Glomerular visceral epithelial cell (primary cell): ENCODE measurements around the gene CCL7.

ENCODE experiments used
- DNase-seq: peaks from one replicate; pipeline ENCODE4 v3.0.0-alpha.2; 2016; ENCODE audit errors: extremely low spot score

Gene CCL7

DNA sequence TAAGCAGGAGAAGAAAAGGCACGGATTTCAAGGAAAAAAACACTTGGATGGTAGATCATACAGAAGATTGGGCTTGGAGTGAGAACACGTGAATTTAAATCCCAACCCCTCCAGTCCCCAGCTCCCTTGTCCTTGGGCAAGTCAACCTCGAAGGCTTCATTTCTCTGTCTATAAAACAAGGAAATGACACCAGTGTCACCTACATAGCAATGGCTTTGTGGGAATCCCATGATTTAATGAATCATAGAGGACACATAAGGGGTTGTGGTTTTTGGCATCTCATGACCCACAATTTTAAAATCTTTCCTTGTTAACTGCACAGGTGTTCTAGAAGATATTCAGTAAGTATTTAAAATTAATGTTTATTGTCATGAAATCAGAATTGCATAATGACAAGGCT is 23.1 kb upstream of the CCL7 start:
- DNase-seq = no peak

DNA sequence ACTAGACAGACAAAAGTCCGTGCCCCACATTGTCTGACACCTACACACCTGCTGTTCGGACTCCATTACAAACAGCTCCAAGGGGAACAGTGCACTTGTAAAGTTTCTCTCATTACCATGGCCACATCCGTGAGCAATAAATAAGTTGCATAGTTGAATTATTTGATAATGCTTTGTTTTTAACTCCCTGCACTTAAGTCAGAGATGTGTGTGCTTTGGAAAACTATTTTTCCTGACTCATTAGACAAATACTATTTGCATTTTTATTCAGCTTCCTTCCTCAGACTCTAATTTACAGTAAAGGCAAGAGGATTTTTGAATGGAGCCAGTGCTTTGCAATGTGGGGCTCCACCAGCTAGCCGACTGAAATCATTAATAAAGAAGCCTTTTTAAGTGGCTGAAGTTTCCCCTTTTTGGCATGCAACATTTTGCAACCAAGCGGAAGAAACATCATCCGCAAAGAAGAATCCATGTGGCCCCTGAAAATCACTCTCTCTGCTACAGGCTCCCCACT is 21.5 kb upstream of the CCL7 start:
- peak; percentile 61 for DNase-seq

DNA sequence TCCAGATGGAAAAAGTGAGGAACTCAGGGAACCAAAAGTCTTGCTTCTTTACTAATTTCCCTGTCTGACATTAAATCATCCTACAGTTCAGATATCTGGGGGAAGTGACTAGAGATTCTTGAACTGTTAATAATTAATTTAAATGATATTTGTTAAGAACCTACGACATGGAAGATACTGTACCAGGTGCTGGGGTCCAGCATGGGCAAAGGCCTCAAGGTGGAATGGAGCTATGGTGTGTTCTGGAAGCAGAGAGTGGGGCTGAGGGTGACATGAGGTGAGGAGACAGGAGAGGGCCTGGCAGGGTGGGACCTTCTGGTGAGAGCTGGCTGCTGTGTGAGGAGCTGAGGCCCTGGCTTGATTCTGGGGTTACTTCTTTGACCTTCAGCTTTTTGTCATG is 21.0 kb upstream of the CCL7 start:
- DNase-seq = no peak

DNA sequence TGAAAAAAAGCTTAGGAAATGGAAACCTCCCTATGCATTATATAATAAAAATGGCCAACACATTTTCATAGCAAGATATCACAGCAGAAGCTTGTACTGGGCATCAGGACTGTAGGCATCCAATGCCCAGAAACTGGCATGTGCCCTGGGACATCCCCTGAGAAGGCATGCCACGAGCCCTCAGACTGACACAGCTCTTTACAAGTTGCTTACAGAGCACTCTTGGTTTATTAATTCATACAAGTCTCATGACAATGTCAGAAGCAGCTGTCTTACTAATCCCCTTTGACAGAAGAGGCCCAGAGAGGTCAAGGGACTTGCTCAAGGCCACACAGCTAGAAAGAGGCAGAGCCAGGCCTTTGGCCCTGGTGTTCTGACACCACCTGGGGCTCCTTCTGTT is 20.5 kb upstream of the CCL7 start:
- DNase-seq = no peak

DNA sequence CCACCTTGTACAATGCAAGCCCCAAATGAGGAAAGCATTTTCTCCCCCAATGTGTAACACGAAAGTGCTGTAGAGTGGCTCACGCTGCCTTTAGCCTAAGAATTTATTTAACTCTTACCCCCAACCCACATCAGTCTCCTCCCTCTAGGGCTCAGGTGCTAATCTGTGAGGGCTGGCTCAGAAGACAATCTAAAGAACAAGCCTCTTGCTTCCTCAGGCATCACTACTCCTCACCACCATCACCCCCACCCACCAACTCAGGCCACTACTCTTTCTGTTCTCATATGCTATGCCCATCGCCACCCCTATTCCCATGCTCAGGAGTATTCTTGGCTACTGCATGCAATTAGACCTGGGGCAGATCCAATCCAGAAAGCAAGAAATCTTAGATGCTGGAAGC is 18.8 kb upstream of the CCL7 start:
- DNase-seq = no peak

DNA sequence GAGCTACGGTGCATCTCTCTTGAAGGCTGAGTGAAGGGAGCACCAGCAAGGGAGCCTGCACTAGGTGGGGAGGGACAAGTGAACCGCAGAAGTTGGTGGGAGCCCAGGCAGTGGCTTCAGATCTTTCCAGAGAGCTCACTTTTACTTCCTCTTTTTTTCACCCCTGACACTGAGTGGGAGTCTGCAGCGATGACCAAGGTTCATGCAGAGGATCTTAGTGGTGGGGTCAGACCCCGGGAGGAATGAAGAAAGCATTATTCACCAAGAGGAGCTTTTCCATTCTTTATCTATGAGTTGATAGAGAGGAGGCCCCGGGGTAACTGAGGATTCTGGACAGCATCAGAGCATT is 18.0 kb upstream of the CCL7 start:
- DNase-seq = no peak

DNA sequence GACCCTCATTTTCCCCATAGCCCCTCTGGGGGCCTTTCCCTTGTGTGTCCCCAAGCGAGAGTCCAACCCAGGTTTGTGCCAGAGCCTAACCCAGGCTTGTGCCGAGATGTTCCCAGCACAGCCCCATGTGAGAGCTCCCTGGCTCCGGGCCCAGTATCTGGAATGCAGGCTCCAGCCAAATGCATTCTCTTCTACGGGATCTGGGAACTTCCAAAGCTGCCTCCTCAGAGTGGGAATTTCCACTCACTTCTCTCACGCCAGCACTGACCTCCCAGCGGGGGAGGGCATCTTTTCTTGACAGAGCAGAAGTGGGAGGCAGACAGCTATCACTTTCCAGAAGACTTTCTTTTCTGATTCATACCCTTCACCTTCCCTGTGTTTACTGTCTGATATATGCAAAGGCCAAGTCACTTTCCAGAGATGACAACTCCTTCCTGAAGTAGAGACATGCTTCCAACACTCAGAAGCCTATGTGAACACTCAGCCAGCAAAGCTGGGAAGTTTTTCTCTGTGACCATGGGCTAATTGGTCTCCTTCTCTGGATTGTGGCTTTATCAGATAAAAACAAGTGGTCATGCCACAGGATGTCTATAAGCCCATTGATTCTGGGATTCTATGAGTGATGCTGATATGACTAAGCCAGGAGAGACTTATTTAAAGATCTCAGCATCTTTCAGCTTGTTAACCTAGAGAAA is 17.4 kb upstream of the CCL7 start:
- DNase-seq = peak; percentile 93

DNA sequence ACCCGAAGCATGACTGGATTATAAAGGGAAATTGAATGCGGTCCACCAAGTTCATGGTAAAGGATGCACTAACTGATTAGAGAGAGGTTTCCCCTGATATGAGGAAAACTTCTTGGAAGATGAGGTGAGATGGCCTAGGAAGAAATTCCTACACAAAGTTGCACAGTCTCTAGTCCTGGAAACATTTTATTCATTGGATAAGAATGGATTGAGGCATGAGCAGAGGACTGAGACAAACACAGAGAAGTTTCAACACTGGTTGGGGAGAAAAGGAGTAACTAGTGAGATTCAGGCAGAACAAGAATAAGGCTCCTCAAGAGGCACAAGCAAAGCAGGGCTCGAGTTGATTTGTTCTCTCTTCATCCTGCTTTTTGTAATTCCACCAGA is 16.9 kb upstream of the CCL7 start:
- DNase-seq = no peak

DNA sequence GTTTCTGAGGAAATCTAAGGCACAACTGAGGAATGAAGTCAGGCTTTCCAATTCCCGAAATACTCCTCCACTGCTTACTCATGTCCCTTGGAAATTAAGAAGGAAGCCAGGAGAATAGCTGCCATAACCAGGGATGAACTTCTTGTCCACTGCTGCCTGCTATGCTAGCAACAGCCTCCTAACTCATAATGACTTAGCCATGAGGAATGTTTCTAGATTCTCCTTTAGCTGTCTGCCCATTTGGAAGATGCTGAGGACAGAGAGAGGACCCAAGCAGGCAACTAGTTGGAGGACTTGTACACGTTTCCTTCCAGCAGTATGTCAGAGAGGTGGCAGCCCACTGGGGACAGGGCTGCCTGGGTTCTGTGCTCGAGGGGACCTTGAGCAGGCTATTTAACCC is 15.9 kb upstream of the CCL7 start:
- peak; percentile 52 for DNase-seq

DNA sequence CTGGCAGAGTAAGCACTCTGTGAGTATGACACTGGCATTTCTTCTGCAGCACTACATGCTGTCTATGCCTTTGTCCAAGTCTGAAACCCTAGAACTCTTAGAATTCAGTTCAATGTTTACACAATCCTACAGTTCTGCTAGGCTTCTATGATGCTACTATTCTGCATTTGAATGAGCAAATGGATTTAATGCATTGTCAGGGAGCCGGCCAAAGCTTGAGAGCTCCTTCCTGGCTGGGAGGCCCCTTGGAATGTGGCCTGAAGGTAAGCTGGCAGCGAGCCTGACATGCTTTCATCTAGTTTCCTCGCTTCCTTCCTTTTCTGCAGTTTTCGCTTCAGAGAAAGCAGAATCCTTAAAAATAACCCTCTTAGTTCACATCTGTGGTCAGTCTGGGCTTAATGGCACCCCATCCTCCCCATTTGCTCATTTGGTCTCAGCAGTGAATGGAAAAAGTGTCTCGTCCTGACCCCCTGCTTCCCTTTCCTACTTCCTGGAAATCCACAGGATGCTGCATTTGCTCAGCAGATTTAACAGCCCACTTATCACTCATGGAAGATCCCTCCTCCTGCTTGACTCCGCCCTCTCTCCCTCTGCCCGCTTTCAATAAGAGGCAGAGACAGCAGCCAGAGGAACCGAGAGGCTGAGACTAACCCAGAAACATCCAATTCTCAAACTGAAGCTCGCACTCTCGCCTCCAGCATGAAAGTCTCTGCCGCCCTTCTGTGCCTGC is 15.2 kb upstream of the CCL7 start, which contains the start of gene CCL2:
TSS of gene CCL2 (plus strand) at position 635 of the 730 bp plus-strand sequence. CDS start at position 700, 65 bp downstream.
- peak; percentile 76 for DNase-seq

DNA sequence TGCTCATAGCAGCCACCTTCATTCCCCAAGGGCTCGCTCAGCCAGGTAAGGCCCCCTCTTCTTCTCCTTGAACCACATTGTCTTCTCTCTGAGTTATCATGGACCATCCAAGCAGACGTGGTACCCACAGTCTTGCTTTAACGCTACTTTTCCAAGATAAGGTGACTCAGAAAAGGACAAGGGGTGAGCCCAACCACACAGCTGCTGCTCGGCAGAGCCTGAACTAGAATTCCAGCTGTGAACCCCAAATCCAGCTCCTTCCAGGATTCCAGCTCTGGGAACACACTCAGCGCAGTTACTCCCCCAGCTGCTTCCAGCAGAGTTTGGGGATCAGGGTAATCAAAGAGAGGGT is 14.7 kb upstream of the CCL7 start:
- no peak for DNase-seq

DNA sequence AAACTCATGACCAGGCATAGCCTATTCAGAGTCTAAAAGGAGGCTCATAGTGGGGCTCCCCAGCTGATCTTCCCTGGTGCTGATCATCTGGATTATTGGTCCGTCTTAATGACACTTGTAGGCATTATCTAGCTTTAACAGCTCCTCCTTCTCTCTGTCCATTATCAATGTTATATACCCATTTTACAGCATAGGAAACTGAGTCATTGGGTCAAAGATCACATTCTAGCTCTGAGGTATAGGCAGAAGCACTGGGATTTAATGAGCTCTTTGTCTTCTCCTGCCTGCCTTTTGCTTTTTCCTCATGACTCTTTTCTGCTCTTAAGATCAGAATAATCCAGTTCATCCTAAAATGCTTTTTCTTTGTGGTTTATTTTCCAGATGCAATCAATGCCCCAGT is 14.2 kb upstream of the CCL7 start:
- DNase-seq = no peak

DNA sequence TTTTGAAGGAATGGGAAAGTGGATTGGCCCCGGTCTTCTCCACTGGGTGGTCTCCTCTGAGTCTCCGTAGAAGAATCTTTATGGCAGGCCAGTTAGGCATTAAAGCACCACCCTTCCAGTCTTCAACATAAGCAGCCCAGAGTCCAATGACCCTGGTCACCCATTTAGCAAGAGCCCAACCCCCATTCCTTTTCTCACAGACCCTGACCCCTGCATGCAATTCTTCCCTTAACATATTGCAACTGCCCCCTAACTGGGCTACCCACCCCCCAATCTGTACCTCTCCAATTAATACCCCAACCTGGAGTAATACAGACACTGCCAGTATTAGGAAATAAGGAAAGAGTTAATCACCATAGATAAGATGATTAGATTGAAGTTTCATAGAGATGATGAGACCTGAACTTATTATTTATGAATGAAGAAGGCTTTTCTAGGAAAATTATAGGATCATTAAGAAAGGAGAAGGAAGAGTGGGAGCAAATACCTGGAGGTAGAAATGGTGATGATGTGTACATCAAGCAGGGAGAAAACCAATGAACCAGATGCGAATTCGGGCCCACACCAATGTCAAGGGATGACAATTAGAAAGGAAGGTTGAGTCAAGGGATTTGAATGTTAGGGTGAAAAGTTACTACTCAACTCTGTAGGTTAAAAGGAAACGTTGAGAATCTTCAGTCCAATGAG is 12.6 kb upstream of the CCL7 start:
- no peak for DNase-seq

DNA sequence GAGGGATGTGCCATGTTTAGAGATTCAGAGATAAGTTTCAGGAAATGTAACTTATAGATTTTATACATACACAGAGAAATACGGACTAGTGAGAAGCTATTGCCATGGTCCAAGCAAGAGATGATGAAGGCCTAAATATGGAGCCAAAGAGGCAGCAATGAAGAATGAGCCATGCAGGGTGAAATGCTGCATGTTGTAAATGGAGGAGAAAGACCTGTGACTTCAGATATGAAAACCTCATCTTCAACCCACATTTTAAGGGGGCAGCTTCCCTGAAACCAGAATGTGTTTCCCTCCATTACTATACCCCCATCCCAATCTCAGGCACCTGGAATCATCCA is 12.1 kb upstream of the CCL7 start:
- no peak for DNase-seq

DNA sequence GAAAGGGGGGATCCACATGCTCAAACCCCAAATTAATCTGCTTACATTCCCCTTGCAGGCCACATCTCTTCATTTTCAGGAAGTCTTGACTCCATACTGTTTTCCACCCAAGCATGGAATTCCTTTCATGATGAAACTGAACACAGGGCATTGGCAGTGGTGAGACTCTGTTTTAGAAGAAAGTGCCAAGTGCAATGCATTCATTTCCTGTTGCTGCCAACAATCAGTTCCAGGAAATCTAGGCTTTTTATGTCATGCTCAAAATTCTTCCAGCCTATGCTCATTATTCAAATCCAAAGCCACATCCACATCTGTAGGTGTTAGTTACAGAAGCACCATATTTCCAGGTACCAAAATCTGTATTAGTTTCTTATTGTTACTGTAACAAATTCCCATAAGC is 10.9 kb upstream of the CCL7 start:
- no peak for DNase-seq

DNA sequence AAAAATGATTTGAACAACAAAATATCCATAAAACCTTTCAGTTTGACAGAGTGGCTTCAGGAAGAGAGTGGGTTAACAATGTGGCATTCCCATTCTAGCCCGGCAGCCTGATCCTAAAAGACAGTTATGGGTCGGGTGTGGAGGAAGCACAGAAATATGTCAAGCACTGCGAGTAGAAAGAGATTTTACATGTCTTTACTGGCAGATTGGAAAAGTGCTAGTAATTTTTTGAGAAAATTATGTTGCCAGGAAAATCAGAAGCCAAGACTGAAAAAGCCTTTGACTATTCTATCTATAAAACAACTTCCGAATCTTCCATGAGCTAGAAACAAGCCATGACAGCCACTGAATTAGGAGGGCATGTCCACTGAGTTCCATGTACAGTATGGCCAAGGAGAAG is 9.2 kb upstream of the CCL7 start:
- no peak for DNase-seq

DNA sequence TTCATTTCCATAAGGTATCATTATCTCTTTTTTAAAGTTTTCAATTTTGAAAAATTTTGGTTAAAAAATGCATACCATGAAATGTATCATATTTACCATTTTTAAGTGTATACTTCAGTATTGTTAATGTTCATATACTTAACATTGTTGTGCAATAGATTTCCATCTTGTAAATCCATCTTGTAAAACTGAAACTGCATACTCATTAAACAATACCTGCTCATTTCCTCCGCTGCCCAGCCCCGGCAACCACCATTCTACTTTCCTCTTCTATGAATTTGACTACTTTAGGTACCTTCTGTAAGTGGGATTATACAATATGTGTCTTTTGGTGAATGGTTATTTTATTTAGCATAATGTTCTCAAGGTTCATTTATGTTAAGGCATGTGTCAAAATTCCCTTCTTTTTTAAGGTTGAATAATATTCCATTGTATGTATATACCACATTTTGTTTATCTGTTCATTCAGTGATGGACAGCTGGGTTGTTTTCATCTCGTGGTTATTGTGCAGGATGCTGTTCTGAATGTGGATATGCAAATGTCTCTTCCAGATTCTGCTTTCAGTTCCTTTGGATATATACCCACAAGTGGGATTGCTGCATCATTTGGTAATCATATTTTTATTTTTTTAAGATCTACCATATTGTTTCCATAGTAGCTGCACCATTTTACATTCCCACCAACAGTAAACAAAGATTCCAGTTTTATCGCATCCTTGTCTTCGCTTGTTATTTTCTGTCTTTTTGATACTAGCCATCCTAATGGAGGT is 8.3 kb upstream of the CCL7 start:
- DNase-seq = no peak

DNA sequence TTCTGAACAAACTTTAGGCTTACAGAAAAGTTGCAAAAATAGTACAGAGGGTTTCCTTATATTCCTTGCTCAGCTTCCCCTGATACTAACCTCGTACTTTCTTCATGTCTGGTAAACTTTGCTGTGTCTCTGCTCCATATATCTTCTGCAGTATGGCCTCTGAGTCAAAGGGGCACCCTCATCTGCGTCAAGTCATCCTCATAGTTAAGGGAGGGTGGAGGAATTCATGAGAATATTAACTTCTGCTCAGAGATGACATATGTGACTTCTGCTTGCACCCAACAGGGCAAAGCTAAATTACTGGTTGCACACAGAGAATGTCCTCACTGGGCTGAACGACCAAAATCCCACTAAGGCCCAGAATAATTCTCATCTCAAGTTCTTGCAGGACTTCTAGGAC is 4.3 kb upstream of the CCL7 start:
- no peak for DNase-seq

DNA sequence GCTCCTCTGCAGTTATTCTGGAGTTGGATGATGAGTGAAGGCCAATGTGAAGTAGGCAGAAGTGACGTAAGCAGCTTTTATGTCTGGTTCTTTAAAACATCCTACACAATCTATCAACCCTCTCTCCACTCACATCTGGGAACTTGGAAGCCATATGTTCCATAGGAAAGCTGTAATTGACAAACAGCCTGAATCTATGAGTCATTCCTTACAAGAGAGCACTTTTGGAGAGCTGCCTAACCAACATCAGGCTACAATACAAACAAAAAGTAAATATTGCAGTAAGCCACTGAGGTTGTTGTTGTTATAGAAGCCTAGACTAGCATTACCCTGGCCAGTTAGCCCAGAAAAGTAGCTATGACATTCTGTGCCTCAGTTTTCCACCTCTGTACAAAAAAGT is 5.9 kb downstream of the CCL7 start:
- no peak for DNase-seq

DNA sequence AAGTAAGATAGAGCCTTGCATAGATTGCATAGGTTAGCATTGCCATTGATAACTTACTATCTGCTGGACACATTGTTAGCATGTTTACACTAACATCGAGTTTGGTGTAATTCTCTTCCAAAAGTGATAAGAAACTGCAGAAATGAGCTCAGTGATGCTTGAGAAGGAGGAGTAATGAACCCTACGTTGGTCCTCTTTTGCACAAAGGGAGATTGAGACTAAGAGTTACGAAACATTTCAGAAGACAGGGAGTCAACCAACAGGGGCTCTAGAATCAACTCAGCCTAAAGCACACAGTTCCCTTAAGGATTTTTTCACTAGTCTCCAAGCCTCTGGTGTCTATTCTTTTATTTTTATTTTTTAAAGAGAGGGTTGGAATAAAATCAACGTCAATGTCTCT is 6.8 kb downstream of the CCL7 start:
- no peak for DNase-seq

DNA sequence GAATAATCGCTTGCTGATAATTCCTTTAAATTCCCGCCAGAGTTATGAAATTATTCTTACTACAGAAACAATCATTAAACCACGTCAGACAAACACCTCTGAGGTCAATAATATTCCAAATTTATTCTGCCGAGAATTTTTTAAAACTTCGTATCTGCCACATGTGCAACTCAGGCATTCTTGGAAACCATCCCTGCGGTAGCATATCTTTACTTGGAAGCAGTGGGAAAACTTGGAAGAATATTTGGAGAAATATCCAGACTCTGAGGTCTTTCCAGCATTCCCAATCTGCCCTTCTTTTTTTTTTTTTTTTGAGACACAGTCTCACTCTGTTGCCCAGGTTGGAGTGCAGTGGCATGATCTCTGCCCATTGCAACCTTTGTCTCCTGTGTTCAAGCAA is 13.6 kb downstream of the CCL7 start:
- no peak for DNase-seq

DNA sequence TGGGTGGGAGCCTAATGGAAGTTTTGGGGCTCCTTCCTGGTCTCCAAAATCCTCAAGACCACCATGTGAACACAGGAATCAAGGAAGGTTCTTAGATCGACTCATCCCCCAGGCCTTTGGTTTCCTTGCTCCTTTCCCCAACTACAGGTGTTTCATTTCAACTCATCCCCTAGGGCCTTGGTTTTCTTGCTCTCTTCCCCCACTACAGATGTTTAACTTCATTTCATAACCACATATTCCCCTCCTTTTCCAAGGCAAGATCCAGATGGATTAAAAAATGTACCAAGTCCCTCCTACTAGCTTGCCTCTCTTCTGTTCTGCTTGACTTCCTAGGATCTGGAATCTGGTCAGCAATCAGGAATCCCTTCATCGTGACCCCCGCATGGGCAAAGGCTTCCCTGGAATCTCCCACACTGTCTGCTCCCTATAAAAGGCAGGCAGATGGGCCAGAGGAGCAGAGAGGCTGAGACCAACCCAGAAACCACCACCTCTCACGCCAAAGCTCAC is 15.3 kb downstream of the CCL7 start, which contains the start of gene CCL11:
TSS of gene CCL11 (plus strand) at position 457 of the 507 bp plus-strand sequence. CDS start 67 bp downstream, outside the sequence.
- no peak for DNase-seq
